BLaER1 (cell line): ENCODE results near the gene CLDN14.

Experiments
- H3K27ac ChIP-seq: shearing (Covaris generic); formaldehyde crosslinking; 2 replicates; pipeline ENCODE4 v1.8.1; 2022
- H3K27me3 ChIP-seq: shearing (Covaris generic); formaldehyde crosslinking; 2 replicates; pipeline ENCODE4 v1.8.1; 2022
- H3K36me3 ChIP-seq: shearing (Covaris generic); formaldehyde crosslinking; 2 replicates; pipeline ENCODE4 v1.8.1; 2022
- H3K4me1 ChIP-seq: shearing (Covaris generic); formaldehyde crosslinking; 2 replicates; pipeline ENCODE4 v1.8.1; 2022
- H3K4me2 ChIP-seq: shearing (Covaris generic); formaldehyde crosslinking; 2 replicates; pipeline ENCODE4 v1.8.1; 2022
- H3K4me3 ChIP-seq: shearing (Covaris generic); formaldehyde crosslinking; 2 replicates; pipeline ENCODE4 v1.8.1; 2022
- H3K9ac ChIP-seq: shearing (Covaris generic); formaldehyde crosslinking; 2 replicates; pipeline ENCODE4 v1.8.1; 2022
- H3K9me3 ChIP-seq: shearing (Covaris generic); formaldehyde crosslinking; 2 replicates; pipeline ENCODE4 v1.8.1; 2022
- H4K20me1 ChIP-seq: shearing (Covaris generic); formaldehyde crosslinking; 2 replicates; pipeline ENCODE4 v1.8.1; 2022
- Cebpa-rat ChIP-seq: shearing (Covaris generic); IDR thresholded peaks from 2 replicates; pipeline ENCODE4 v1.8.1; 2022

CLDN14 gene

GRCh38 chr21:36461918-36462486 is 17.9 kb downstream of the CLDN14 start:
- TF ChIP-seq Cebpa-rat = no peak
- Histone ChIP-seq H4K20me1 (no peaks in the 10 kb centered on the region), H3K27me3 (no peaks in the 10 kb centered on the region), H3K9me3 (no peaks in the 10 kb centered on the region), H3K4me3 (no peak overlapping the region), H3K9ac (no peak overlapping the region), H3K27ac (no peak overlapping the region), H3K36me3 (no peaks in the 10 kb centered on the region), H3K4me2 (no peak overlapping the region), H3K4me1 (no peaks in the 10 kb centered on the region)

- no peaks in the 10 kb centered on the region for H3K4me1 ChIP-seq
- TF ChIP-seq Cebpa-rat = no peak
- no peak overlapping the region for H3K4me2 ChIP-seq
- H3K27me3 ChIP-seq = no peaks in the 10 kb centered on the region
- no peaks in the 10 kb centered on the region for H3K36me3 ChIP-seq
- no peaks in the 10 kb centered on the region for H4K20me1 ChIP-seq
- H3K9ac ChIP-seq = no peak overlapping the region
- no peak overlapping the region for H3K4me3 ChIP-seq
- H3K27ac ChIP-seq = no peak overlapping the region
- no peaks in the 10 kb centered on the region for H3K9me3 ChIP-seq
Observed at GRCh38 chr21:36461277-36461917, 18.5 kb downstream of the CLDN14 start.

DNA sequence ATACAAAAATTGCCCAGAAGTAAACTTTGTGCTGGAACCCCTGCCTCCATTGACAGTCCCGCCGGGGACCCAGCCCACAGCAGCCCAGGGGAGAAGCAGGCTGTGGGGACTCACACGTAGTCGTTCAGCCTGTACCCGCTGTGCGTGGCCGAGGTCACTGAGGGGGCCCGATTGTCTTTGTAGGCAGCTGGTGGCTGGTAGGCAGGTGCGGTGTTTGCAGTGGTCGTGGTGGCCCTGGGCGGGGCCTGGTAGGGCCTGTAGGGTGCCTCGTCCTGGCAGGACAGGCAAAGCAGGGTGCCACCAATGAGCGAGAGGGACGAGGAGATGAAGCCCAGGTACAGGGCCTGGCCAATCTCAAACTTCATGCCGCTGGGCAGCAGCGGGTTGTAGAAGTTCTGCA is 19.1 kb downstream of the CLDN14 start:
- Histone ChIP-seq H3K4me2 (no peak overlapping the region), H3K27me3 (no peaks in the 10 kb centered on the region), H3K4me1 (no peaks in the 10 kb centered on the region), H4K20me1 (no peaks in the 10 kb centered on the region), H3K9ac (no peak overlapping the region), H3K36me3 (no peaks in the 10 kb centered on the region), H3K27ac (no peak overlapping the region), H3K4me3 (no peak overlapping the region), H3K9me3 (no peaks in the 10 kb centered on the region)
- no peak for TF ChIP-seq Cebpa-rat

GRCh38 chr21:36459098-36459497 is 20.8 kb downstream of the CLDN14 start:
- H3K4me2 ChIP-seq = no peak overlapping the region
- no peak overlapping the region for H3K27ac ChIP-seq
- H3K27me3 ChIP-seq = no peaks in the 10 kb centered on the region
- no peak overlapping the region for H3K9ac ChIP-seq
- H3K4me3 ChIP-seq = no peak overlapping the region
- no peaks in the 10 kb centered on the region for H3K36me3 ChIP-seq
- TF ChIP-seq Cebpa-rat = no peak
- H3K9me3 ChIP-seq = no peaks in the 10 kb centered on the region
- H4K20me1 ChIP-seq = no peaks in the 10 kb centered on the region
- H3K4me1 ChIP-seq = no peaks in the 10 kb centered on the region

GRCh38 chr21:36456729-36457414 is 23.1 kb downstream of the CLDN14 start:
- H3K9me3 ChIP-seq = no peaks in the 10 kb centered on the region
- no peak overlapping the region for H3K27ac ChIP-seq
- no peak for TF ChIP-seq Cebpa-rat
- H3K4me3 ChIP-seq = no peak overlapping the region
- H3K36me3 ChIP-seq = no peaks in the 10 kb centered on the region
- H4K20me1 ChIP-seq = no peaks in the 10 kb centered on the region
- H3K27me3 ChIP-seq = no peaks in the 10 kb centered on the region
- no peak overlapping the region for H3K9ac ChIP-seq
- no peak overlapping the region for H3K4me2 ChIP-seq
- no peaks in the 10 kb centered on the region for H3K4me1 ChIP-seq

- Histone ChIP-seq H3K4me1 (no peaks in the 10 kb centered on the region), H3K4me2 (no peak overlapping the region), H3K9ac (no peak overlapping the region), H3K27me3 (no peaks in the 10 kb centered on the region), H3K9me3 (no peaks in the 10 kb centered on the region), H3K36me3 (no peaks in the 10 kb centered on the region), H3K27ac (no peak overlapping the region), H3K4me3 (no peak overlapping the region), H4K20me1 (no peaks in the 10 kb centered on the region)
- no peak for TF ChIP-seq Cebpa-rat
Observed at GRCh38 chr21:36454706-36455105, 25.2 kb downstream of the CLDN14 start.

- Histone ChIP-seq H3K9me3 (no peaks in the 10 kb centered on the region), H4K20me1 (no peaks in the 10 kb centered on the region)
Observed at GRCh38 chr21:36454093-36454531, 25.8 kb downstream of the CLDN14 start.

GRCh38 chr21:36452281-36452825 is 27.6 kb downstream of the CLDN14 start:
- no peaks in the 10 kb centered on the region for H4K20me1 ChIP-seq
- H3K36me3 ChIP-seq = no peaks in the 10 kb centered on the region
- TF ChIP-seq Cebpa-rat = no peak
- H3K4me2 ChIP-seq = no peak overlapping the region
- no peak overlapping the region for H3K9ac ChIP-seq
- H3K27ac ChIP-seq = no peak overlapping the region
- no peaks in the 10 kb centered on the region for H3K27me3 ChIP-seq
- no peaks in the 10 kb centered on the region for H3K4me1 ChIP-seq
- no peak overlapping the region for H3K4me3 ChIP-seq
- no peaks in the 10 kb centered on the region for H3K9me3 ChIP-seq

More at GRCh38 chr21:36454093-36454531, 25.8 kb downstream of the CLDN14 start:
- no peak overlapping the region for H3K4me2 ChIP-seq
- H3K4me3 ChIP-seq = no peak overlapping the region
- no peaks in the 10 kb centered on the region for H3K36me3 ChIP-seq
- H3K27ac ChIP-seq = no peak overlapping the region
- H3K27me3 ChIP-seq = no peaks in the 10 kb centered on the region
- no peak overlapping the region for H3K9ac ChIP-seq
- no peak for TF ChIP-seq Cebpa-rat
- H3K4me1 ChIP-seq = no peaks in the 10 kb centered on the region

DNA sequence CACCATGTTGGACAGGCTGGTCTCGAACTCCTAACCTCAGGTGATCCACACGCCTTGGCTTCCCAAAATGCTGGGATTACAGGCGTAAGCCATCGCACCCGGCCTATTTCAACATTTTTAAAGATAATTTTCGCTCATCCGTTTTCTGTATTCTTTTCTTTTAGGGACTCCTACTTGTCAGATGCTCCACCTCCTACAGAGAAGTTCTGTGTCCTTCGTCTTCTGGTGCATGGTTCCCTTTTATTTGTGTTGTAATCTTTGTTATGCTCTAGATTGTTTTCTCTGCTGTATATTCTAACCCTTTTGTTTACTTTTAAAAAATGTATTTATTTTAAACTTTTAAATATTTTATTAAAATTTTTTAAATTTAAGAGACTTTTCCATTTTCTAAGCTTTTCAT is 28.4 kb downstream of the CLDN14 start:
- TF ChIP-seq Cebpa-rat = no peak

DNA sequence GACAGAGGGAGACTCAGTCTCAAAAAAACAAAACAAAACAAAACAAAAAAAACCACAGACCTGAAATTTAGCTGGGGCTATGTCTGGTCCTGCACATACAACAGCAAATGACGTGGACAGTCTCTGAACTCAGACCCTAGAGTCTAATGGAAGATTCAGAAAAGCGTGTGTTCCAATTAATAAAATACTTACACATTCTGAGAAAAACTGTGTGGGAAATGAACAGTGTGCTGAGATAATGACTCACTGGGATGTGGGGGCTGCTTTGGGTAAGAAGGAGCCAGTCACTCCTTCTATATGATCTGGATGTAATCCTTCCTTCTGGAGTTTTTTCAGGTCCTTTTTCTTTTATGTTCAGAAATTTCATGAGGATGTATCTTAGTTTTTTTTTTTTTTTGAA is 29.4 kb downstream of the CLDN14 start:
- no peaks in the 10 kb centered on the region for H3K9me3 ChIP-seq
- no peaks in the 10 kb centered on the region for H4K20me1 ChIP-seq
- no peaks in the 10 kb centered on the region for H3K27me3 ChIP-seq
- H3K9ac ChIP-seq = no peak overlapping the region
- no peak overlapping the region for H3K4me3 ChIP-seq
- H3K27ac ChIP-seq = no peak overlapping the region
- H3K36me3 ChIP-seq = no peaks in the 10 kb centered on the region
- no peak for TF ChIP-seq Cebpa-rat
- no peak overlapping the region for H3K4me2 ChIP-seq
- no peaks in the 10 kb centered on the region for H3K4me1 ChIP-seq

More for the DNA sequence above, 28.4 kb downstream of the CLDN14 start:
- Histone ChIP-seq H3K4me2 (no peak overlapping the region), H4K20me1 (no peaks in the 10 kb centered on the region), H3K9ac (no peak overlapping the region), H3K4me3 (no peak overlapping the region), H3K27me3 (no peaks in the 10 kb centered on the region), H3K9me3 (no peaks in the 10 kb centered on the region), H3K4me1 (no peaks in the 10 kb centered on the region), H3K27ac (no peak overlapping the region), H3K36me3 (no peaks in the 10 kb centered on the region)
